HUDEP-2 (cell line): ENCODE results near the gene SH3RF3.
A peak's percentile ranks its signal among the peaks of the same experiment; 100 is the strongest.

Source experiments
- DNase-seq, 76 experiments: peaks; one replicate each; lab custom pipeline; 2025; ENCODE audit not compliant: unreplicated experiment in 76 of 76; lab: John Stamatoyannopoulos, UW

The SH3RF3 gene

GRCh38 chr2:109438773-109439389 is 309.9 kb downstream of the SH3RF3 start:
- DNase-seq: no peak

GRCh38 chr2:109439390-109439786 is 310.4 kb downstream of the SH3RF3 start:
- no peak for DNase-seq

- no peak for DNase-seq
Measured at GRCh38 chr2:109439986-109440385, 311.0 kb downstream of the SH3RF3 start.

GRCh38 chr2:109440499-109441156 is 311.6 kb downstream of the SH3RF3 start:
- DNase-seq: no peak

GRCh38 chr2:109442715-109443319 is 313.8 kb downstream of the SH3RF3 start:
- peak in 1 of 76 experiments; percentile 5 for DNase-seq

GRCh38 chr2:109444916-109445315 is 315.9 kb downstream of the SH3RF3 start:
- peak in 1 of 76 experiments; percentile 7 for DNase-seq

- no peak for DNase-seq
Measured at GRCh38 chr2:109446278-109447131, 317.5 kb downstream of the SH3RF3 start.

GRCh38 chr2:109447251-109447661 is 318.3 kb downstream of the SH3RF3 start:
- no peak for DNase-seq

- DNase-seq: no peak
Measured at GRCh38 chr2:109447776-109448175, 318.8 kb downstream of the SH3RF3 start.

GRCh38 chr2:109448207-109448606 is 319.2 kb downstream of the SH3RF3 start:
- DNase-seq: no peak

- DNase-seq: peak in 3 of 76 experiments; percentile 6 to 11 (median 10)
Measured at GRCh38 chr2:109448946-109449788, 320.2 kb downstream of the SH3RF3 start.

GRCh38 chr2:109450574-109451273 is 321.7 kb downstream of the SH3RF3 start:
- no peak for DNase-seq

GRCh38 chr2:109451671-109452070 is 322.7 kb downstream of the SH3RF3 start:
- DNase-seq: no peak

- DNase-seq: no peak
Measured at GRCh38 chr2:109452318-109453305, 323.6 kb downstream of the SH3RF3 start.

- DNase-seq: no peak
Measured at GRCh38 chr2:109453371-109453995, 324.5 kb downstream of the SH3RF3 start.

- no peak for DNase-seq
Measured at GRCh38 chr2:109454304-109454703, 325.3 kb downstream of the SH3RF3 start.

GRCh38 chr2:109454765-109455394 is 325.9 kb downstream of the SH3RF3 start:
- no peak for DNase-seq
